Neural cell (in vitro differentiated cells): ENCODE measurements around the gene NPFFR1.

Experiments
- CTCF ChIP-seq: fragments of 450-650 bp; IDR thresholded peaks from 2 replicates; pipeline ENCODE4 v1.5.1; 2014; ENCODE audit warnings: antibody characterized with exemption, mild to moderate bottlenecking, moderate library complexity; ENCODE audit not compliant: poor library complexity, severe bottlenecking
- EP300 ChIP-seq: fragments of 450-650 bp; conservative IDR thresholded peaks from 2 replicates; pipeline ENCODE4 v1.6.1; 2014; ENCODE audit warnings: antibody characterized with exemption, mild to moderate bottlenecking, moderate library complexity; ENCODE audit not compliant: poor library complexity, severe bottlenecking
- POLR2AphosphoS5 ChIP-seq: IDR thresholded peaks from 2 replicates; pipeline ENCODE4 v1.6.1; 2012
- RAD21 ChIP-seq: fragments of 450-650 bp; conservative IDR thresholded peaks from 2 replicates; pipeline ENCODE4 v1.6.1; 2014; ENCODE audit warnings: antibody characterized with exemption, mild to moderate bottlenecking, moderate library complexity
- REST ChIP-seq: IDR thresholded peaks from 2 replicates; pipeline ENCODE4 v1.6.1; 2012; ENCODE audit warnings: borderline replicate concordance
- SMC3 ChIP-seq: fragments of 450-650 bp; conservative IDR thresholded peaks from 2 replicates; pipeline ENCODE4 v1.6.1; 2014; ENCODE audit warnings: antibody characterized with exemption, mild to moderate bottlenecking, moderate library complexity; ENCODE audit not compliant: poor library complexity
- TAF1 ChIP-seq: IDR thresholded peaks from 2 replicates; pipeline ENCODE4 v1.6.1; 2012; ENCODE audit warnings: low read depth

GRCh38 chr10:70221030-70221429 lies 62.8 kb downstream of the NPFFR1 start:
- TF ChIP-seq CTCF (no peak), TAF1 (no peak), RAD21 (no peak), REST (no peak), EP300 (no peak), POLR2AphosphoS5 (no peak), SMC3 (no peak)
